ENCODE data around the gene YWHAQ. TPM values are rescaled to one million over a fixed set of nuclear protein-coding genes. Genes with fewer than 3 reads are reported as not detected.
A peak's percentile ranks its signal among the peaks of the same experiment; 100 is the strongest.

YWHAQ gene
- total RNA-seq, 1 experiment from 2014 or later: 307 TPM

DNA sequence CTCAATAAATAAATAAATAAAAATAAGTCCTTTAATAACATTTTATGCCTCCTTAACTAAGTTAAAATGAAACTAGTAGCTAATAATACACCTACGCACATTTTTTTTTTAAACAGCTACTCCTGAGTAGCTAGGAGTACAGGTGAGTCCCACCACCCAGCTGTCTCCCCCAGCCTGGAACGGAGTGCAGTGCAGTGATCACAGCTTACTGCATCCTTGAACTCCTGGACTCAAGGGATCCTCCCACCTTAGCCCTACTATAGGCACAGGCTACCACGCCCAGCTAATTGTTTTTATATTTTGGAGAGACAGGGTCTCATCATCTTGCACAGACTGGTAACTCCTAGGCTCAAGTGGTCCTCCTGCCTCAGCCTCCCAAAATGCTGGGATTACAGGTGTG, 28.4 kb downstream of the YWHAQ start:
- intact Hi-C loops (cut with micrococcal nuclease; ENCODE audit: unreplicated experiment): no loop called here
- Mint-ChIP-seq H3K36me3 (ENCODE audit: insufficient read depth, unreplicated experiment) (peaks cover 50% of the 10 kb centered on the region), H3K27ac (ENCODE audit: unreplicated experiment) (no peak overlapping the region), H3K27me3 (ENCODE audit: unreplicated experiment) (no peaks in the 10 kb centered on the region), H3K9me3 (ENCODE audit: low read depth, unreplicated experiment) (peaks cover 8% of the 10 kb centered on the region), H3K4me3 (ENCODE audit: low read depth, unreplicated experiment) (no peak overlapping the region), H3K4me1 (ENCODE audit: low read depth, unreplicated experiment) (no peaks in the 10 kb centered on the region)
- CTCF ChIA-PET: interaction anchor here (1.6 kb wide), 1 partner anchor 7 kb away, joined by 4 read pairs; no protein-coding TSS in a partner anchor
- no TSS peak for BruUV-seq (replicated peaks)
- no peak for DNase-seq
- no peak for TF ChIP-seq CTCF (IDR thresholded peaks at IDR 0.05; ENCODE audit: unreplicated experiment)

DNA sequence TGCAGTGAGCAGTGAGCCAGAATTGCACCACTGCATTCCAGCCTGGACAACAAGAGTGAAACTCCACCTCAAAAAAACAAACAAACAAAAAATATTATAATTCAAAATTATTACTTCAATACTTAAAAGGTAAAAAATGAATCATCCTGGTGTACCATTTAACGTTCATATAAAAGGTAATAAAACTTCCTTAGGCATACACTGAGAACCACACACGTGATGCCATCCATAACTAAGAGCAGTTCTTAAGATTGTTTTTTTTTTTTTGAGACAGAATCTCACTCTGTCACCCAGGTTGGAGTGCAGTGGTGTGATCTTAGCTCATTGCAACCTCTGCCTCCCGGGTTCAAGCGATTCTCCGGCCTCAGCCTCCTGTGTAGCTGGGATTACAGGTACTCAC, 29.4 kb downstream of the YWHAQ start:
- no TSS peak for BruUV-seq (replicated peaks)
- CTCF ChIA-PET: no interaction called here
- H3K27me3 Mint-ChIP-seq (ENCODE audit: unreplicated experiment): no peaks in the 10 kb centered on the region
- no peak for DNase-seq
- H3K36me3 Mint-ChIP-seq (ENCODE audit: insufficient read depth, unreplicated experiment): peaks cover 55% of the 10 kb centered on the region
- H3K4me3 Mint-ChIP-seq (ENCODE audit: low read depth, unreplicated experiment): no peak overlapping the region
- intact Hi-C loops (cut with micrococcal nuclease; ENCODE audit: unreplicated experiment): no loop called here
- no peaks in the 10 kb centered on the region for H3K4me1 Mint-ChIP-seq (ENCODE audit: low read depth, unreplicated experiment)
- peaks cover 8% of the 10 kb centered on the region for H3K9me3 Mint-ChIP-seq (ENCODE audit: low read depth, unreplicated experiment)
- no peak for TF ChIP-seq CTCF (IDR thresholded peaks at IDR 0.05; ENCODE audit: unreplicated experiment)
- no peak overlapping the region for H3K27ac Mint-ChIP-seq (ENCODE audit: unreplicated experiment)

DNA sequence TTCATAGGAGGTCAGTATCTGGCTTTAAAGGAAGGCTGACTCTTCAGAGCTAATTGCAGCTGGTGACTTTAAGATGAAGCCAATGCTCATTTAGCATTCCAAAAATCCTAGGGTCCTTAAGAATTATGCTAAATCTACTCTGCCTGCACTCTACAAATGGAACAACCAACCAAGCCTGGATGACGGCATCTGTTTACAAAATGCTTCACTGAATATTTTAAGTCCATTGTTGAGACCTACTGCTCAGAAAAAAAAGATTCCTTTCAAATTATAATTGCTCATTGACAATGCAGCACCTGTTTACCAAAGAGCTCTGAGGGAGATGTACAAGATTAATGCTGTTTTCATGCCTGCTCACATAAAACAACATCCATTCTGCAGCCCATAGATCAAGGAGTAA, 31.4 kb downstream of the YWHAQ start:
- CTCF ChIA-PET: no interaction called here
- no TSS peak for BruUV-seq (replicated peaks)
- Mint-ChIP-seq H3K9me3 (ENCODE audit: low read depth, unreplicated experiment) (peaks cover 8% of the 10 kb centered on the region), H3K27ac (ENCODE audit: unreplicated experiment) (no peak overlapping the region), H3K36me3 (ENCODE audit: insufficient read depth, unreplicated experiment) (peaks cover 40% of the 10 kb centered on the region), H3K4me1 (ENCODE audit: low read depth, unreplicated experiment) (peaks cover 16% of the 10 kb centered on the region), H3K27me3 (ENCODE audit: unreplicated experiment) (no peaks in the 10 kb centered on the region), H3K4me3 (ENCODE audit: low read depth, unreplicated experiment) (no peak overlapping the region)
- TF ChIP-seq CTCF (IDR thresholded peaks at IDR 0.05; ENCODE audit: unreplicated experiment): no peak
- DNase-seq: no peak
- intact Hi-C loops (cut with micrococcal nuclease; ENCODE audit: unreplicated experiment): no loop called here

- BruUV-seq (replicated peaks): no TSS peak
- H3K9me3 Mint-ChIP-seq (ENCODE audit: low read depth, unreplicated experiment): peaks cover 8% of the 10 kb centered on the region
- CTCF ChIA-PET: interaction anchor here (0.7 to 0.9 kb wide), 2 partner anchors 12 to 58 kb away, joined by 3 to 4 read pairs; no protein-coding TSS in a partner anchor
Measured at GRCh38 chr2:9596621-9597311, 34.0 kb downstream of the YWHAQ start.

More at GRCh38 chr2:9596621-9597311, 34.0 kb downstream of the YWHAQ start:
- intact Hi-C loops (cut with micrococcal nuclease; ENCODE audit: unreplicated experiment): no loop called here
- Mint-ChIP-seq H3K27ac (ENCODE audit: unreplicated experiment) (peak overlapping the region; percentile 64), H3K4me3 (ENCODE audit: low read depth, unreplicated experiment) (no peak overlapping the region), H3K4me1 (ENCODE audit: low read depth, unreplicated experiment) (peaks cover 19% of the 10 kb centered on the region), H3K36me3 (ENCODE audit: insufficient read depth, unreplicated experiment) (peaks cover 43% of the 10 kb centered on the region), H3K27me3 (ENCODE audit: unreplicated experiment) (no peaks in the 10 kb centered on the region)
- TF ChIP-seq CTCF (IDR thresholded peaks at IDR 0.05; ENCODE audit: unreplicated experiment): no peak
- no peak for DNase-seq
